COR-L47 (cell line): ENCODE results near the gene TPPP3.

Experiments used
- DNase-seq: peaks from one replicate; lab custom pipeline; 2025; lab: John Stamatoyannopoulos, UW

TPPP3 gene

DNA sequence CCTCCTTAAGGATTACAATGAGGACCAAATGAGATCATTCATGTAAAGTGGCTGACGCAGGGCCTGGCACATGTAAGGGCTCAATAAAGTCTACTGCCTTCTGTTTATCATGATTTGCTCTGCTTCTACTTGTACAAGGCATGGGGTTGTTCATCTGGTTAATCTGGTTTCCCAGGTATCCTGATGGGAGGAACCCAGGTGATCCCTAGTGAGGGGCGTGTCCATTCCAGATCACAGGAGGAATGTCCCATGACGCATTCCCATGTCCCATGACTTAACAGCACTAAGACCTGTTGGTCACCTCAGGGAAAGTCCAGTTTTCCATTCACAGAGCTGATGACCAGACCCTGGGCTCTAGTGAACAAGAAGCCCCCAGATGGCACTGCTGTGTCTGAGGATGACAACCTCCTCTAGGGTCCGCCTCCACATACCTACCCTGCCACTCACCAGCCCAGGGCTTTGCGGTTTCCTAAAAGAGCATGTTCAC is 11.5 kb upstream of the TPPP3 start:
- no peak for DNase-seq

DNA sequence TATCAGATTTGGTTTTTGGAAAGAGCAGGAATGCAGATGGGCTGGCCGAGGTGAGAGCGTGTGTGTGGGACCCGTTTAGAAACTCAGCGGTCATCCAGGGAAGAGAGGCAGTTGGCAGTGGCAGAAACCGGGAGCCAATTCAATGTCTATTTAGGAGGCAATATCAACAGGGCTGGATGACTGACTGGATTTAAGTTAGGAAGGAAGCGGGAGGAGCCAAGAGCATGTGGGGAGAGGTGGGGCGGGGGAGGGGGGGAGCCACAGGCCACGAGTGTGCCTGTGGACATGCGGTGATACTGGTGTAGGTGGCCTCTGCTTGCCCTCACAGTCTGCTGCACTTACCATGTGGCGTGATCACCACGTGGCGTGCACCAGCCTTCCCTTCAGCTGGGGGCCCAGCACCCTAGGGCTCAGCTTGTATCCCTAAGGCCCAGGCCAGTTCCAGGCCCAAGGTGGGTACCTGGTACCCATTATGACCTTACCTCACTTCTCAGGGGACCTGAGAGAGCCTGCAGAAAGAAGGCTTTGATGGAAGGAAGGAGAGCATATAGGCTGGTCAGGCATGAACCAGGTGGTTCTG is 10.8 kb upstream of the TPPP3 start:
- no peak for DNase-seq

DNA sequence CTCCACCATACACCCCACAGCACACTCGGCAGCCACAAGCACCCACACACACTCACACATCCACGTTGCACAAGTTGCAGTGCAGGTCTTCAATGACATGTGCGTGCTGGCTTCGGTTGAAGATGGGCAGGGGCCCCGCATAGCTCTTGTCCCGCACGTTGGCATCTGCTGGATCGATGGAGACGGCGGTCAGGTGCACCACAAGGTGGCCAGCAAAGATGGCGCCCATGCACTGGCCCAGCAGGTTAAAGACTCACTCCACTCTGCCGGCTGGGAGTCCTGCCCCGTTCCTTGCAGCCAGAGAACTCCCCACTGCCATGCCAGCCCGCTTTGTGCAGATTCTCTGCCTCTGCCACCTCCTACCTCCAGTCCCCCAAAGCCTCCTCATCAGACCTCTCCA is 7.6 kb upstream of the TPPP3 start:
- DNase-seq = no peak

DNA sequence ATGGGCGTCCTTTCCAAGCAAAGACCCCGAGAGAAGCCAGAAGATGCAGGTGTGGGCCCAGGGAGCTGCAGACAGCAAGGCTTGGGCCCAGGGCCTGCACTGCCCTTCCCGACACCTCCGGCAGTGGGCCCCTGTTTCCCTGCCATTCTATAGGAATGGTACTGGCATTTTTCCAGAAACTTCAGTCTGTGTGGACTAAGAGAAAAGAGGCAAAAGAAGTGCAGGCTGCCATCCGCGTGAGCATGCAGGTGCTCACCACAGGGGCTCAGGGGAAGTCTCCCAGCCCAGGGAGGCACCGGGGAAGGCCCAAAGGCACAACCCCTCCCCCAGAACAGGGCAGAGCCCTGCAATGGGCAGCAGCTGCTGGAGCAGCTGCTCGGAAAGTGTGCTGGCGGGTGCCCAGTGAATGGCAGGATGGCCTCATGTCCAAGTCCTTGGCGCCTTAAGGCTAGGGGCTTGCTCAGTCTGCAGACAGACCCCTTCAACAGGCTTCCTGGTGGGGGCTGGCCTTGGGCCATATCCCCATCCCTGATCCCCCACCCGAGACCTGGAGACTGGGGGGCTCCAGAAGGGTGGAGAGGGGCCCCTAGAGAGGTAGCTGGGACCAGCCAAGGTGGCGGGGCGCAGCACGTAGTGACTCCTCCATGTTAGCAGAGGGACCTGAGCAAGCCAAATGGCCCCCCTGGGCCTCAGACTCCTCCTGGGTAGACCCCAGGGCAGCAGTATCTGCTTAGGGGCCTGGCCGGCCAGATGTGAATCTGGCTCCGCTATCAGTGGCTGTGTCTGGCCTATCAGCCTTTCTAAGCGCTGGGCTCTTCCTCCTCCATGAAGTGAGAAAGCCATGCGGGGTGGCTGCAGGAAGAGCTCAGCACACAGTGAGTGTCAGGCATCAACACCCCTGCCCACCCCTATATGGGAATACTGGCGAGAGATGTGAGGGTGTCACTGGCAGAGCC is 6.7 kb upstream of the TPPP3 start:
- peak; percentile 97 for DNase-seq

DNA sequence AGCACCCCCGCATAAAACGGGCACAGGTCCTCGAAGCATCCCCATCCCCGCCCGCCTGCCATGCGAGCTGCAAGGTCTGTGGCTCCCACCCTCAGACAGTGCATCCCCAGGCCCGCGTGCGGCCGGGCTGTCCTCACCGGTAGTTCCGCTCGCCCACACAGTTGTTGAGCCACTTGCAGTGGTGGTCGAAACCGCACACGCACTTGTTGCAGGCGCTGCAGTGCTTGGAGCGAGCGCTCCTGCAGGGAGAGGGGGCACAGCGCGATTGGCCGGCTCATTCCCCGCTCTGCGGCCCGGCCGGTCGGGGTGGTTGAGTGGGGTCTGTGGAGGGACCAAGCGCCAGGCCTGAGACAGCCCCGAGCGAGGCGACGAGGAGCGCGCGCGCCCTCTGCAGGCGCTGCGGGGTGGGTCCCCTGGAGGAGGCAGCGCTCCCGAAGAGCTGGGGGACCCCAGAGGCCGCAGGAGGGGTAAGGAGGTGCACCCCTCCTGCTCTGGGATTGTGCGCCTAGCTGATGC is 6.0 kb upstream of the TPPP3 start:
- DNase-seq = no peak

DNA sequence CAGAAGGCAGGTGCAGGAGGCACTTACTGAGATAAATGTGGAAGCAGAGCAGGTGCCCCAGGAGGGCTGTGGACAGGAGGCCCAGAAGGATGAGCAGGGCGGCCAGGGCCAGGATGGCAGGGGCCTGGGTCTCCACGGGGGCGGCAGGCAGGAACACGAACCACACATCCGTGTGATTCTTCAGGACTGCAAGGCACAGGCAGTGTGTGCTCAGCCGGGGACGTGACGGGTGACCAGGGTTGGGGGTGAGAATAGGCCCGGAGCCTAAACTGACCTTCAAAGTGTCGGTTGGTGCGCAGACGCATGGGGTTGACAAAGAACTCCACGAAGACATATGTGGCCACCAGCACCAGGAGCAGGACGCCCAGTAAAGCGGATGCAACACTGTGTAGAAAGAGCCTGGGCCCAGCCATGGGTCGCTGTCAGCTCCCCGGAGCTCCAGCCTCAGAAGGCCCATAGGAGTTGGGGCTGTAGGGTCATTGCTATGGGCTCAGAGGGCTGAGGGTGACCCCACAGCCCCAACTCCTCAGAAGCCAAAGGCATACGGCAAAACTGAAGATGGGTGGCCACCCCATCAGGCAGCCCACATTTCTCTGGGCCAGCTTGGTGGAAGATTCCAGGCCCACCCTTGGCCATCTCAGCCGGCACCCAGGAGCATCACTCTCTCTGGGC is 5.4 kb upstream of the TPPP3 start:
- DNase-seq = no peak

DNA sequence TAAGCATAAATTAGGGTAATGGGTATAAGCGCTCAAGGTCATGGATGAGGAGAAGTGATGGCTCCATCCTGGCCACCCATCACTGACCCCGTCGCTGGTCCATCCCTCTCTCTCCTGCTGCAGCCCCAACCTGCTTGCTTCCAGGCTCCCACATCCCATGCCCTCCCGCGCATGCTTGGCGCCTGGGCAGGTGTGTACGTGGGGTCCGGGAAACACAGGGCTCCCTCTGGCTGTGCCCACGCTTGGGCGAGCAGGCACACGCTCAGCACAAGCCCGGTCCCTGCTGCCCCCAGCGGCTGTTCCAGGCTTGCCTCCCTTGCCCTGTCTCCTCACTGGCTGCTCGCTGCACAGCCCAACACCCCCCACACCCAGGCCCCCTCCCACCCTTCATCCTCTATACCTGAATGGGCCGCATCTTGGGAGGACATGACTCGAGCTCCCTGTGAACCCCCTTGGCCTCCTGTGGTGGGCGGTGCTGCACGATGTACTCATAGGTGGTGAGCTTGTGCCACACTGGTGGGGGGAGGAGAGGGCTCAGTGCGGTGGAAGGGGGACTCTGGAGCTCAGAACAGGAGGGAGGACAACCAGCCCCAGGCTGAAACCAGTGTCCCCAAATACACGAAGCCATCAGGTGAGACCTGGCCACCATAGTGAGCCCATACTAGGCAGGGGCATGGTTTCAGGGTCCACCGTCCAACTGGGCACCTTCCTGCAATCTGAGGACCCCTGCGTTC is 4.7 kb upstream of the TPPP3 start:
- no peak for DNase-seq

DNA sequence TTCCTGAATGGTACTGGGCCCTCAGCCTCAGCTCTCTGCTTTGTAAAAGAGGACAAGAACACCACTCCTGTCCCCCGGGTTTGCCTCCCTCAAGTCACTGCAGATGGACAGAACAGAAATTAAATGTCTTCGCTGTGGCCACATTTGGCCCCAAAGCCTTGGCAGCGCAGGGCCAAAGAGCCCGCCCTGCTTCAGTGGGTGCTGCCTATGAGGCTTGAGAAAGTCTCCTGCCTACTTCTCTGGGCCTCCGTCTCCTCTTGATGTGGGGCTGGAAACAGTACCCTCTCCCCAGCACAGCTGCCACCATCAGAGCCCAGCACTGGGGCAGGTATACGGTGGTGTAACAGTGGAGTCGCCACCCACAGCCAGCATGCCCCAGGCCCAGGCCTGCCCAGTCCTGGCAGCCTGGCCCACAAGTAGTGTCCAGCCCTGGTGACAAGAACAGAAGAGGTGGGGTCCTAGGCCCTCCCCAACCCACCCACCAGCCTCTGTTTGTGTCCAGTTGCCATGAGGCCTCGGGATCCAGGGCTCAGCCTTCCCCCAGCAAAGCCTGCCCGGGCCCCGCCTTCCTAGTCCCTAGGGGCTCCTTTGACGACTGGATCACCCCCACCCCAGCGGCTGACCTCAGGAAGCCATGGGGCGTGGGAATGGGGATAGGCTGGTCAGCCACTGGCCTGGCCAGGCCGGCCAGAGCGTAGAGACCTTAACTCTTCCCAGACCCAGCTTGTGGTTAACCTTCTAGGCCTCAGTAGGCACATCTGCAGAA is 3.9 kb upstream of the TPPP3 start:
- DNase-seq = no peak

DNA sequence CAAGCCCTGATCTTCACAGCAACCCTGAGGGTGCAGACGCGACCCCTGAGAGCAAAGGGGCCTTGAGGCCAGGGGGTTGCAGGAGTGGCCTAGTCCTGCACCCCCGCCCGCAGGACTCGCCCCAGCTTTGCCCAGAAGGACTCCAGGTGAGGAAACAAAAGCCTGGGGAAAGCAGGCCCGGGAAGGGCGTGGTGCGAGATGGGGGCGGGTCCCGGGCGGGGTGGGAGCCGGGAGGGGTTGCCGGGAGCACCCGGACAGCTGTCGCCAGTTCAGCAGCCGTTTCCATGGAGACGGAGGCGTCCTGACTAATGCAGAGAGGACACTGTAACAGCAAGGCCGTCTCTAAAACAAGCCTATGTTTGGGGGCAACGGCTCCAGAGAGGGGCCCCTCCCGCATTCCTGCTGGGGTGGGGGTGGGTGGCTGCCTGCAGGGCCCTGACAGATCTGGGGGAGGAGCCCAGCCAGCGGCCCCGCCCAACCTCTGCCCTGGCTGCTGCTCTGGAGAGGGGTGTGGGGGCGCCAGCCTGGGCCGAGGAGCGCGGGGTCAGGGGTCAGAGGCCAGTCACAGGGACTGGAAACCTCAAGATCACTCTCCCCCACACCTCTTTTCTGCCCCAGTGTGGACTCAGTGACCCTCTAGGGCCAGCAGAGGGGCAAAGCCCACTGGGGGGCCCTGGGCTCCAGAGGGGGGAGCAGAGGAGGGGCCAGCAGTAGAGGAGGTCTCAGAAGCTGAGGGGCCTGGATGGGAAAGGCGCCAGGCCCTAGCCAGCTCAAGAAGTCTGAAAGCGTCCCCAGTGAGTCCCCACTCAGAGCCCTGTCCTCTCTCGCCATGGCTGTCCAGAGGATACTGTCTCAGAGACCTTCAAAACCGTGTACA is 3.1 kb upstream of the TPPP3 start:
- peak; percentile 99 for DNase-seq

DNA sequence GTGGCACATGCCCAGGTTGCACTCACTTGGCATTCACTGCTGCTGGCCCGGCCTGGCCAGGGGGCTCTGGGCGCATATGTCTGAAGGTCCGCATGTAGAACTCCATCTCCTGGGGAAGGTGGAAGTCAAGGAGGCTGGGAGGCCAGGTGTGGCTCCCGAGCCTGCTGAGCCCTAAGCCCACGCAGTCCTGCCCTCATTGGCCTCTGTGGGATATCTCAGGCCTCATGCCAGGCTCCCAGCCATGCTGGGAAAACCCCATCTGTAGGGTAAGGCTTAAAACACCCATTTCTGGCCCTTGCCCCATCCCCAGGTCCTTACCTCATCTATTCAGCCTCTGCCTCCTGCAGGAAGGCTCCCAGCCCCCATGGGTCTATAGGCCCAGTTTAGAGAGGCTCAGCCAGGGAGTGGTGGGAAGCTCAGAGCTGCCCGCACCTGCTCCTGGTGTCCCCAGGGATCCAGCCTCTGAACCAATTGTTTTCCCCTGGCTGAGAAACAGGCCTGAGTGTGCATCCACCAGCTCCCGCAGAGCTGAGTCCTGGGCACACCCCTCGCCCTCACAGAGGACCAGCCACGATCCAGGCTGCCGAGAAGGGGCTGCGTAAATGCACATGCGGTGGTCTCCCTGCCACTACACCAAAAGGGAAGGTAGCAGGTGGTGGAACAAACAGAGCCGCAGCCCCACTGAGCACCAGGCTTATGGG is 2.3 kb upstream of the TPPP3 start:
- DNase-seq = peak; percentile 96

DNA sequence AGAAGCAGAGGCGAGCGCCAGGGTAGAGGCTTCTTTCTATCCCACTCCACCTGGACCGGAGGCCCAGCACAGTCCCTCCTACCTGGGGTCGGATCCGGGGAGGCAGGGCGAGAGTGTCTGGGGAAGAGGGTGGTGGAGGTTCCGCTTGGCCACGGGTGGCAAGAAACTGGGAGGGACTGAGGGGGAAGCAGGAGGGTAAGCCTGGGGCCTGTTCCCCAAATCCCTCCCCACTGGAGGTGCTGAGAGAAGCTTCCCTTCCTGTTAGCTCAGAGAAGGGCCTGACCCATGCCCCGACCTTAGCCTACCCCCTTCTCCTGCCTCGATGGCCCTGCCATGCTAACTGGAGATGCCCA is 1.8 kb upstream of the TPPP3 start:
- DNase-seq = no peak

DNA sequence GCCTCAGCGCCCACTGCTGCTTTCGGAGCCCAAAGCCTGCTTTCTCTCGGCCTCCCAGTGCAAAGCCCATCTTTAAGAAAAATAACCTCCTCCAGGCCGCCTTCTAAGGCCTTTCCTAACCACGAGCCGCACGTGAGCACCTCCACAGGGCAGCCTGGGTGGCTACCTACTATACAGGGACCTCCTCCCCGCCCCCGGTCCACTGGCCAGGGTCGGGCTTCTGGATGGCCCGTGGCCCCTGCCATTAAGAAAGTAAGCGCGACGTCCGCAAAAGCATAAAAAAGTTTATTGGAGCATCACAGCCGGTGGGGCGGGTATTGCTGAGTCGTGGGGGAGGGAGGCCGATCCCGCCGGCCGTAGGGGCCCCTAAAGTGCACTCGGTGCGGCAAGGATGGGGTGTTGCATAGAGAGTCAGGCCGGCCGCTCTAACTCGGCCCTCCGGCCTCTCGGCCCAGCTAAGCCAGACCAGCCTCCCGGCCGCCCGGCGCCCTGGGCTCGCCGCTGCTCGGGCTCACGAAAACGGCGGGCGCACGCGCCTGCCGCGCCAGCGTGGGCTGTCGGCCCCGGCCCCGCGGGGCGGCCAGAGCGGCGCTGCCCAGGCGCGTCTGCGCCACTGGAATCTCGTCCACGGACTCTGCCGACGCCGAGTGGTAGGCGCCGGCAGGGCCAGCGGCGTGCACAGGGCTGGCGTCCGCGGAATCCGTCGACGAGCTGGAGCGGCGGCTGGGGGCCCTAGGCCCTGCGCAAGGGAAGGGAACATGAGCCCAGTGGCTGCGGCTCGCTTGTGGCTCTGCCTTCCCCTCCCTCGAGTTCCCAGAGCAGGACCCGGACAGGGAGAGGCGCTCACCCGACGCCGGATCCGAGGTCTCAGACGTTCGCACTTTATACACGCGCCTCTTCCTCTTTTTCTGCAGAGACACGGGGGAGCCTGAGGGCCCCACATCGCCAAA is 1.1 kb upstream of the TPPP3 start:
- no peak for DNase-seq

DNA sequence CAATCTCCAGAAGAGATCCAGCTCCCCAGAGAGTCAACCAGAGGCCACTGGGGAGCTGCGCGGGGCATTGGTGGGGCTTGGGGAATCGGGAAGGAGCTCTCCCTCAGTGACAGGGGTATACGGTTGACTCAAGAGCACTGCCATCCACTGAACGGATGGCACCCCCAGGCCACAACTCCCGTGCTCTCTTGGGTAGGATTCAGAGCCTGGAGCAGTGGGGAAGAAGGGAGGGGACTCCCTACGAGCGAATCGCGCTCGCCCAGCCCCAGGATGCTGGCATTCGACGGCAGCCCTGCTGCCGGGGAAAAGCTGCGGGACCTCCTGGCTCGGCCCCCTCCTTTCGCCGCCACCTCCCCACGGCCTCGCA is 473 bp upstream of the TPPP3 start:
- DNase-seq = no peak

DNA sequence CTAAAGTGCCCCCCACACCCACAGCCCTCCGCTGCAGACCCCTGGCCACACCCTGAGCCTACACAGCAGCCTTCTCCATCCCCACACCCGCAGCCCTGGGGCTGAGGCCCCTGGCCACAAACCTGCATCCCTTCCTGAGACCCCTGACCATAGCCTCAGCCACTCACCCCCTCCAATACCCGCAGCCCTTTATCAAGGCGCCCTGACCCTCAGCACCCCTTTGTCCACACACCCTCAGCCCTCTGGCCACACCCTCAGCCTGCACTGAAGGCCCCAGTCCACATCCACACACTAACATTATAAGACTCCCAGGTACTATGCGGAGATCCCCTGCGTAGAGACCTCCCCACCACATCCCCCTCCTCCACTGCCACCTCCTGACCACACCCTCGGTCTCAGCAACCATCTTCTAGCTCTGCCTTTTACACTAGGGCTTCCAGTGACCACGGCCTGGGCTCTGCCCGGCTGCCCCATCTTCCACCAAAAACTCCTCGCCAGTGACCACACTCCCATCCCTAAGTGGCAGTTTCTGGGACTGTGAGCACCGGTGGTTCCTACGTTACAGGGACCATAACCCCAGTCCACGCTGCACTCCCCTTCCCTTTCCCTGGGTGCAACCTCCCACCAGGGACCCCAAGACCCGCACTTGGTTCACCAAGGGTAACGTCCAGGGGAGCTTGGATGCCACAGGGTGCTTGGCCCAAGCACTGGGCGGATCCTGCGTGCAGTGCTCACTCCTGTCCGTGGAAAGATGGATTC is 818 bp downstream of the TPPP3 start:
- DNase-seq = no peak

DNA sequence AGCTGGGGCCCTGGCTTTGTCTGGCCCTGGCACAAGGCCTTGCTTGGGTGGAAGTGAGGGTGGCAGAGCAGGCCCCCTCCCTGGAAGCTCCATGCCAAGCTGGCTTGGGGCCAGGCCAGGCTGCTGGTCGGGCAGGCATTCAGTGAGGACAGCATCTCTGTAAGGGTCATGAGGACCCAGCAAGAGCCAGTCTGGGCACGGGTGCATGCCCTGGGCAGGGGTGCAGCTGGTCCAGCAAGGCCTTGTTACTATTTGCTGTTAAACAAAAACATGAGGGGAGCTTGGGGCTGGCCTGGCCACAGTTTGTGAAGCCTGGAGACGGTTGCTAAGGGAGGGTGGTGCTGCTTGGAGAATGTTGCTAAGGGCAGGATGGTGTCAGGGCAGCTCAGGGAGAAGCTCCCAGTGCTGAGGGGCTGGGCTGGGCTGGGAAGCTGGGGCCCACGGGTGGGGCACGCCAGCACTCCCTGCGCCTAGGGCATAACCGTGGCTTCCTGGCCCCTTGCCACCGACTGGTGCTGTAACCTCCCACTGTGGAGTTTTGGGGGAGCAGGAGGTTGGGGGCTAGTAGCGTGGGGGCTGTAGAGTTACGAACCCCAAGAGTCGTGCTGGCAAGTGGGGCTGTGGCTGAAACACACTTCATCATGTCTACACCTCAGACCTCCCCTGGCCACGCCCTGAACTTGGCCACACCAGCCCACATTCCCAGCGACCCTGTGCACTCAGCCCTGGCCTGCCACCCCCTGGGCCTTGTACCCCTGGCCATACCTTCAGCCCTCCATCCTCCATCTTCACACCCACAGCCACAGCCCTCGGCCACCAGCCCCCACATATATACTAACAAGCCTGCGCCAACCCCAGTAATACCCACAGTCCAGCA is 1.6 kb downstream of the TPPP3 start:
- DNase-seq = peak; percentile 92

DNA sequence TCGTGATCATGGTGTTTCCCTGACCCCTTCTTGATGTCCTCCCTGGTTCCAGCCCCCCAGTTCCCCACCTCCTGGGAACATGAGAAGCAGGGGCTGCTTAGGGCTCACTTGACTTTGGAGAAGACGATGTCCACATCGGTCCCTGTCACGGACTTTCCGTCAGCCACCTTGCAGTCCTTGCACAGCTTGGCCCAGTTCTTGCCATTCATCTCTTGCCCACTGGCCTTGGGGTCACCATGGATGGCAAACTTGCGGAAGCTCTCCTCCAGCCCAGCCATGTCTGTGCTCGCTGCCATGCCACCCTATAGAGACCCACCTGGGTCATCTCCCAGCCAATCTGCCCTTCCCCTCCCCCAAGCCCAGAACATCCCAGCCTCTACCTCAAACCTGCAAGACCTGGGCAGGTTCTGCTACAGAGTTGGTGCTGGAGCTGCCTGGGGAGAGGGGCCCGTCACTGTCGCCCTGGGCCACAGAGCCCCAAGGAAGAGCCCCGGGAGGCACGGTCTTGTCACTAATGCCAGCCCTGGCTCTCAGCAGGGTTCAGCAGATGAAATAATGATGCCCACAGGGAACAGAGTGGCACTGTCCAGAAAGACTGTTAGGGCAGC is 2.4 kb downstream of the TPPP3 start:
- no peak for DNase-seq
